ENCODE measurements around the gene DOCK10.

The DOCK10 gene

DNA sequence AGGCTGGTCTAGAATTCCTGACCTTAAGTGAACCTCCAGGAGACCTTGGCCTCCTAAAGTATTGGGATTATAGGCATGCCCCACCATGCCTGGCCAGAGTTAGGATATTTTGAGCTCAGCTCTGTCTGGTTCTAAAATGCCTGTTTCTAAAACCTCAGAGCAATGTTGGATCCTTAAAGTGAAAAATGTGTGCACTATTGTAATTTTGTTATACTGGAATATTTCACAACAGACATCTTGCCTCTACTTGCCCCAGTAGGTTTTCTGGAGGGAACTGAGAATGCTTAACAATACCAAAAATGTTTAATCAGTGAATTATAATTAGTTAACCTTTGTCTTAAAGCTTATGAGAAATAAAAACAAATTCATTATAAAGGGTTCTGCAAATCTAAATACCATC lies 181.5 kb downstream of the DOCK10 start (continued):
- TF ChIP-seq ARNTL (CRISPR knock-in tag; IDR thresholded peaks at IDR 0.05; ENCODE audit: borderline replicate concordance, low read depth) (no peak), TOX (CRISPR knock-in tag; IDR thresholded peaks at IDR 0.05; ENCODE audit: borderline replicate concordance) (no peak), TCF4 (CRISPR knock-in tag; IDR thresholded peaks at IDR 0.05; ENCODE audit: borderline replicate concordance) (no peak), ZFP3 (CRISPR knock-in tag; IDR thresholded peaks at IDR 0.05) (no peak), ZC3H10 (CRISPR knock-in tag; IDR thresholded peaks at IDR 0.05) (no peak), CSDC2 (CRISPR knock-in tag; IDR thresholded peaks at IDR 0.05) (no peak), OSR1 (CRISPR knock-in tag; IDR thresholded peaks at IDR 0.05) (no peak), BACH2 (CRISPR knock-in tag; IDR thresholded peaks at IDR 0.05; ENCODE audit: borderline replicate concordance) (no peak)

DNA sequence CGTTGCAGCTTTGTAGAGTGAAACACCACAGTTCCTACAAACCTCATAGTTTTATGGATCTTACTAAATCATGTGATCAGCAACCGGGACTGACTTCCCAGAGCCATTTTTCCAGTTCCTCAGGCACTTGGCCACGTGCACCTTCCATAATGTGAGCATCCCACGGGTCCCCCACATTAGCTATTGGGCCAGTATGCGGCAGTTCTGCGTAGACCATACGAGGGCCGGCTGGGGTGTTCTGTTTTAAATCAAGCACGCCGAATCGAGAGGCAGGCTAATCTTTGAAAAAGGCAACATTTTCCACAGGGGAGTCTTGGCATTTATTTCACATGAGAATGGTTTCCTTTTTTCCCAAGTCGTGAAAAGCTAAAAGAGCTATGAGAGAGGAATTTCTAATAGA lies 190.5 kb downstream of the DOCK10 start:
- ATAC-seq = no peak
- TF ChIP-seq CSDC2 (CRISPR knock-in tag; IDR thresholded peaks at IDR 0.05) = no peak
- no peak for TF ChIP-seq SNAI2 (CRISPR knock-in tag; IDR thresholded peaks at IDR 0.05)
- TF ChIP-seq ZFP30 (CRISPR knock-in tag; IDR thresholded peaks at IDR 0.05) = no peak

DNA sequence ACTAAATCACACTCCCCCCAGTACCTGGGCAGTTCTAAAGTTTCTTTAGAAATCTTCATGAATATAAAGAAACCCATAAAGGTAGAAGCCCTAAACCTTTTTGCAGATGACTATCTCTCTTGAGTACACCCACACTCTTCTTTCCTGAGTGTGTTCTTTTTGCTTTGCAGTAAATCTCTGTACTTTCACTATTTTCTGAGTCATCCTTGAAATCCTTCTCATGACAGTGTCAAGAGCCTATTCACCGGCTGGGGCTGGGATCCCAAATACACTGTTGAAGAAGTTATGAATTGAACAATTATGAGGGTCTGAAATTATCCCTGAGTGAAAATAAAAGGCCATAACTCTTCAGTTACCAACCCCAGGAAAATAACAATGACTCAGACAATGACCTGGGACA lies 192.2 kb downstream of the DOCK10 start:
- ATAC-seq = no peak
- no peak for TF ChIP-seq BACH2 (CRISPR knock-in tag; IDR thresholded peaks at IDR 0.05; ENCODE audit: borderline replicate concordance)
- TF ChIP-seq, protein P1, sequence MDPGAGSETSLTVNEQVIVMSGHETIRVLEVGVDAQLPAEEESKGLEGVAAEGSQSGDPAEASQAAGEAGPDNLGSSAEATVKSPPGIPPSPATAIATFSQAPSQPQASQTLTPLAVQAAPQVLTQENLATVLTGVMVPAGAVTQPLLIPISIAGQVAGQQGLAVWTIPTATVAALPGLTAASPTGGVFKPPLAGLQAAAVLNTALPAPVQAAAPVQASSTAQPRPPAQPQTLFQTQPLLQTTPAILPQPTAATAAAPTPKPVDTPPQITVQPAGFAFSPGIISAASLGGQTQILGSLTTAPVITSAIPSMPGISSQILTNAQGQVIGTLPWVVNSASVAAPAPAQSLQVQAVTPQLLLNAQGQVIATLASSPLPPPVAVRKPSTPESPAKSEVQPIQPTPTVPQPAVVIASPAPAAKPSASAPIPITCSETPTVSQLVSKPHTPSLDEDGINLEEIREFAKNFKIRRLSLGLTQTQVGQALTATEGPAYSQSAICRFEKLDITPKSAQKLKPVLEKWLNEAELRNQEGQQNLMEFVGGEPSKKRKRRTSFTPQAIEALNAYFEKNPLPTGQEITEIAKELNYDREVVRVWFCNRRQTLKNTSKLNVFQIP (CRISPR knock-in tag; IDR thresholded peaks at IDR 0.05; ENCODE audit: borderline replicate concordance, low read depth) = no peak
- TF ChIP-seq TCF4 (CRISPR knock-in tag; IDR thresholded peaks at IDR 0.05; ENCODE audit: borderline replicate concordance) = no peak
- no peak for TF ChIP-seq TOX (CRISPR knock-in tag; IDR thresholded peaks at IDR 0.05; ENCODE audit: borderline replicate concordance)

DNA sequence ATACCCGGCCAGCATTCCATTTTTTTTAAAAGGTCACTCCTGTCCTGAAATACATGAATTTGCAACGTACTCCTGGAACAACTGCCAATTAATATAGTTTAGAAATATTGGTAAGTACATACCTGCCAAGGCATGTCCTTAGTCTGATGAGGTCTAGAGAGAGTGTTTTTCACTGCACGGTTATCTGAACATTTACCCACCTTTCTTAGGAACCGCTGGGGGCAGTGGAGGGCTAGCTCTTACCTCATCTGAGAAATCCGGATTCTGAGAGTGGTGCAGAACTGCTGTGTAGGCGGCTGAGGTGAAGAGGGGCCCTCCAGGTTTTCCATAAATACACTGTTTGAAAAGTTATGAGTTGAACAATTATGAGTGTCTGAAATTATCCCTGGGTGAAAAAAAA lies 193.0 kb downstream of the DOCK10 start:
- no peak for ATAC-seq
- TF ChIP-seq ZC3H10 (CRISPR knock-in tag; IDR thresholded peaks at IDR 0.05) = no peak
- TF ChIP-seq ESRRG (CRISPR knock-in tag; IDR thresholded peaks at IDR 0.05) = no peak

DNA sequence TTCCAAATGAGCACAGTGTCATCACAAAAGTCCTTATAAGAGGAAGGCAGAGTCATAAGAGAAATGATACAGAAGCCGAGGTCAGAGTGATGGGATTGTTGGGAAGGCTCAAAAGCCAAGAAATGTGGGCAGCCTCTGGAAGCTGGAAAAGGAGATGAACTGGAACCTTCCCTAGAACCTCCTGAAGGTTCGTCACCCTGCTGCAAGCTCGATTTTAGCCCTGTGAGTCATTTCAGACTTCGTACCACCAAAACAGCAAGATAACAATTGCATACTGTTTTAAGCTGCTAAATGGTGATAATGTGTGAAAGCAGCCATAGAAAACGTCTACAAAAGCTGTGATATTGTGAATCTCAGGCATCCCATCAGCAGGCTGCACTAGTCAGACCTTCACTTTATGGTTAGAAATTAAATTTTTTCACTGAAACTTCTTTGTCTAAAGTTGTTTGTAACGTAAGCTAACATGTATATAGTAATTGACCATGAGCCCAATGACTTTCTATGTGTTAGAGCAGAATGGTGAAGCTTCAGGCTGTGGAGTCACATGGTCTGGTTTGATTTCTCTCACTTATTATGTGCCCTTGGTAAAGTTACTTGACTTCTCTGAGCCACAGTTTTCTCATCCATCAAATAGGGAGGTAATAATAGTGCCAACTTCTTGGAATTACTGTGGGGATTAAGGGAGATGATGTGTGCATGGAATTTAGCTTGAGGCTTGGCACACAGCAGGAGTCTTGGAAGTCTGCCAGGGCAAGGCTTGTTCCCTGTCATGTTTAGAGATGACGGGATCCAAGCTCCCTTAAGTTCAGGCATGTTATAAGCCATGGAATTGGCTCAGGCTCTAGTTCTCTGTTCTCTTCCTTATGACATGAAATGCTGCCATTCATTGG lies 194.1 kb downstream of the DOCK10 start:
- peak; percentile 88 for ATAC-seq
- TF ChIP-seq TOX (CRISPR knock-in tag; IDR thresholded peaks at IDR 0.05; ENCODE audit: borderline replicate concordance) (peak; percentile 11; the same call in 1 of the 2 replicates), ISL1 (CRISPR knock-in tag; IDR thresholded peaks at IDR 0.05) (peak; percentile 36; the same call in 1 of the 2 replicates)
- TF ChIP-seq, protein P1 (CRISPR knock-in tag; IDR thresholded peaks at IDR 0.05; ENCODE audit: borderline replicate concordance, low read depth) = no peak

DNA sequence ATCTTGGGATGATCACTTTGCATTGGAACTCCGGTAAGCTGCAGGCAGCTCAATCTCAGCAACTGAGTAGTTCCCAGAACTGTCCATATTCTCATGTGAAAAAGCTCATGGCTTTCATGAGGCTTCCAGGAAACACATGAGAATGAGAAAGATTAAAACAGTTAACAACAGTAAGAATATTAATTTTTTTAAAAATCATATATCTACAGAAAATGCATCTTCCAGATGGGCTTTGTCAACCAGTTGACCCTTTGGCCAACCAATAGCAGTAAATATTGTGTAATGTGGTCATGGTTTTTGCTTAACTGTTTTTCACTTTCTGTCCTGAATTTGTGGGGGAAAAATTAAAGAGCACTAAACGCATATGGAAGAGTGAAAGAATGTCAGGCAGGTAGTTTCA lies 194.9 kb downstream of the DOCK10 start:
- no peak for ATAC-seq
- no peak for TF ChIP-seq GLIS3 (CRISPR knock-in tag; IDR thresholded peaks at IDR 0.05)
- TF ChIP-seq OSR1 (CRISPR knock-in tag; IDR thresholded peaks at IDR 0.05) = no peak
- TF ChIP-seq SNAI2 (CRISPR knock-in tag; IDR thresholded peaks at IDR 0.05) = no peak
- TF ChIP-seq ZNF565 (CRISPR knock-in tag; conservative IDR thresholded peaks at IDR 0.05; ENCODE audit: low read depth) = no peak
- no peak for TF ChIP-seq ISL1 (CRISPR knock-in tag; IDR thresholded peaks at IDR 0.05)
- TF ChIP-seq TCF4 (CRISPR knock-in tag; IDR thresholded peaks at IDR 0.05; ENCODE audit: borderline replicate concordance) = no peak
- TF ChIP-seq, protein P2, sequence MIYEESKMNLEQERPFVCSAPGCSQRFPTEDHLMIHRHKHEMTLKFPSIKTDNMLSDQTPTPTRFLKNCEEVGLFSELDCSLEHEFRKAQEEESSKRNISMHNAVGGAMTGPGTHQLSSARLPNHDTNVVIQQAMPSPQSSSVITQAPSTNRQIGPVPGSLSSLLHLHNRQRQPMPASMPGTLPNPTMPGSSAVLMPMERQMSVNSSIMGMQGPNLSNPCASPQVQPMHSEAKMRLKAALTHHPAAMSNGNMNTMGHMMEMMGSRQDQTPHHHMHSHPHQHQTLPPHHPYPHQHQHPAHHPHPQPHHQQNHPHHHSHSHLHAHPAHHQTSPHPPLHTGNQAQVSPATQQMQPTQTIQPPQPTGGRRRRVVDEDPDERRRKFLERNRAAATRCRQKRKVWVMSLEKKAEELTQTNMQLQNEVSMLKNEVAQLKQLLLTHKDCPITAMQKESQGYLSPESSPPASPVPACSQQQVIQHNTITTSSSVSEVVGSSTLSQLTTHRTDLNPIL (CRISPR knock-in tag; IDR thresholded peaks at IDR 0.05; ENCODE audit: low read depth) = no peak
- TF ChIP-seq ZFP3 (CRISPR knock-in tag; IDR thresholded peaks at IDR 0.05) = no peak
- no peak for TF ChIP-seq TOX (CRISPR knock-in tag; IDR thresholded peaks at IDR 0.05; ENCODE audit: borderline replicate concordance)
- TF ChIP-seq, protein P3, sequence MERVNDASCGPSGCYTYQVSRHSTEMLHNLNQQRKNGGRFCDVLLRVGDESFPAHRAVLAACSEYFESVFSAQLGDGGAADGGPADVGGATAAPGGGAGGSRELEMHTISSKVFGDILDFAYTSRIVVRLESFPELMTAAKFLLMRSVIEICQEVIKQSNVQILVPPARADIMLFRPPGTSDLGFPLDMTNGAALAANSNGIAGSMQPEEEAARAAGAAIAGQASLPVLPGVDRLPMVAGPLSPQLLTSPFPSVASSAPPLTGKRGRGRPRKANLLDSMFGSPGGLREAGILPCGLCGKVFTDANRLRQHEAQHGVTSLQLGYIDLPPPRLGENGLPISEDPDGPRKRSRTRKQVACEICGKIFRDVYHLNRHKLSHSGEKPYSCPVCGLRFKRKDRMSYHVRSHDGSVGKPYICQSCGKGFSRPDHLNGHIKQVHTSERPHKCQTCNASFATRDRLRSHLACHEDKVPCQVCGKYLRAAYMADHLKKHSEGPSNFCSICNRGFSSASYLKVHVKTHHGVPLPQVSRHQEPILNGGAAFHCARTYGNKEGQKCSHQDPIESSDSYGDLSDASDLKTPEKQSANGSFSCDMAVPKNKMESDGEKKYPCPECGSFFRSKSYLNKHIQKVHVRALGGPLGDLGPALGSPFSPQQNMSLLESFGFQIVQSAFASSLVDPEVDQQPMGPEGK (CRISPR knock-in tag; IDR thresholded peaks at IDR 0.05; ENCODE audit: borderline replicate concordance) = no peak
- no peak for TF ChIP-seq RARB (CRISPR knock-in tag; IDR thresholded peaks at IDR 0.05)
- no peak for TF ChIP-seq ZFP30 (CRISPR knock-in tag; IDR thresholded peaks at IDR 0.05)
- TF ChIP-seq ZNF70 (CRISPR knock-in tag; IDR thresholded peaks at IDR 0.05) = no peak
- TF ChIP-seq ARNTL (CRISPR knock-in tag; IDR thresholded peaks at IDR 0.05; ENCODE audit: borderline replicate concordance, low read depth) = no peak
- TF ChIP-seq PPARA (CRISPR knock-in tag; IDR thresholded peaks at IDR 0.05; ENCODE audit: borderline replicate concordance) = no peak
- no peak for TF ChIP-seq BACH2 (CRISPR knock-in tag; IDR thresholded peaks at IDR 0.05; ENCODE audit: borderline replicate concordance)
- TF ChIP-seq, protein P1 (CRISPR knock-in tag; IDR thresholded peaks at IDR 0.05; ENCODE audit: borderline replicate concordance, low read depth) = no peak
